Lower leg skin (tissue), 3 donors: ENCODE data around the gene PCDHGA1.

Experiments
- CTCF ChIP-seq, 3 donors: fragments of 450-650 bp; IDR thresholded peaks; one replicate each; pipeline ENCODE4 v1.5.1; 2016; ENCODE audit warnings: antibody characterized with exemption in 3 of 3, mild to moderate bottlenecking in 3 of 3, moderate library complexity in 2 of 3
- POLR2A ChIP-seq, 2 donors: fragments of 450-650 bp; IDR thresholded peaks; one replicate each; pipeline ENCODE4 v1.6.1; 2016 to 2017; ENCODE audit warnings: antibody characterized with exemption in 2 of 2, mild to moderate bottlenecking in 1 of 2, moderate library complexity in 1 of 2

- TF ChIP-seq CTCF (IDR thresholded peaks at IDR 0.05) = no peak
- no peak for TF ChIP-seq POLR2A (IDR thresholded peaks at IDR 0.05)
Measured at GRCh38 chr5:141527426-141527825, 197.1 kb downstream of the PCDHGA1 start.
